Measurements from ENCODE around the gene CTNNB1.

- TF ChIP-seq POLR2A (IDR thresholded peaks at IDR 0.05; ENCODE audit: low read depth) (no peak), CTCF (IDR thresholded peaks at IDR 0.05) (no peak), POLR2AphosphoS5 (IDR thresholded peaks at IDR 0.05) (no peak), EP300 (IDR thresholded peaks at IDR 0.05) (no peak)
Measured at GRCh38 chr3:41173926-41174885, 25.1 kb upstream of the CTNNB1 start.

All from esophagus muscularis mucosa (tissue), 4 donors.